ENCODE results near the gene TMEM39B.

Gene TMEM39B

DNA sequence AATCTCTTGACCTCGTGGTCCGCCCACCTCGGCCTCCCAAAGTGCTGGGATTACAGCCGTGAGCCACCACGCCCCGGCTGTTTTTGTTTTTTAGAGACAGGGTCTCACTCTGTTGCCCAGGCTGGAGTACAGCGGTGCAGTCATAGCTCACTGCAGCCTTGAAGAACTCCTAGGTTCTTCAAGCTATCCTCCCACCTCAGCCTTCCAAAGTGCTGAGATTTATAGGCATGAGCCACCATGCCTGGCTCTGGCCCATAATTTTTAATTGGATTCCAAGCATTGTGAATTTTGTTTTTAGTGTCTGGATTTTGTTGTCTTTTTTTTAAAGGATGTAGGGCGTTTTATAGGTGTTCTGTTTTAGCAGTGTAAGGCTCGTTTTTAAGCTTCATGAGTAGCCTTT, 78.1 kb downstream of the TMEM39B start:
- no peak overlapping the region for H3K27ac Mint-ChIP-seq
- no peak overlapping the region for H3K4me3 Mint-ChIP-seq
- ATAC-seq (no peak), DNase-seq (ENCODE audit: low spot score in 2 of 2) (no peak)
- peaks cover 24% of the 10 kb centered on the region for H3K4me1 Mint-ChIP-seq
- peaks cover 46% of the 10 kb centered on the region for H3K36me3 Mint-ChIP-seq
- H3K9me3 Mint-ChIP-seq, result peaks cover 4% of the 10 kb centered on the region

DNA sequence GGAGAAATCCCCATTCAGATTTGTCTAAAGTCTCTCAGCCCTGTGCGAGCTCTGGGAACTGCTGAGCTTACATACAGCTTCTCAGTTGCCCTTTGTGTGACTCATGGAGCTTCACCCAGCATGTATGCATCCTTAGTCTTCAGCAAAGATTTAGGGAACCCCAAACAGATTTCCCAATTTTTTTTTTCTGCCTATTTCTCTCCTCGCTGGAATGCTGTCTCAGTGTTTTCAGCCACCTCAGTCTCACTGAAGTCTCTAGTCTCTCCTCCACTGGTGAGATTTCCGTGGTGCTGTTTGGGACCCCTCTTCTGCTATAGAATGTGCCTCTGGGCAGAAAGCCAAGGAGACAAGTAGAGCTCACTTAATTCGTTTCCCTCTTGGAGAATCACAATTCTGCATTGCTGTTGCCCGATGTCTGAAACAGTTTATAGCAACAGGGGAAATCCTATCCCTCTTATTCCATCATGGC, 78.6 kb downstream of the TMEM39B start:
- Mint-ChIP-seq H3K36me3 (peaks cover 51% of the 10 kb centered on the region), H3K4me3 (no peak overlapping the region), H3K9me3 (peaks cover 4% of the 10 kb centered on the region), H3K27ac (peak overlapping the region; percentile 76), H3K4me1 (peaks cover 20% of the 10 kb centered on the region)
- ATAC-seq (no peak), DNase-seq (ENCODE audit: low spot score in 2 of 2) (no peak)

Data from stimulated activated effector memory CD8-positive, alpha-beta T cell treated with anti-CD3 and anti-CD28 coated beads, Interleukin-12 subunit alpha, Interleukin-12 subunit beta, amount 100 ng/mL, for 72 hours (primary cell).